Neuronal stem cell (in vitro differentiated cells): ENCODE measurements around the gene TDRD9.

Experiments used
- DNase-seq: peaks from one replicate; pipeline ENCODE4 v3.0.0-alpha.2; 2013; ENCODE audit warnings: low spot score
- H2AFZ ChIP-seq: one replicate; pipeline ENCODE4 v1.6.1; 2013; ENCODE audit warnings: mild to moderate bottlenecking, low read length, inconsistent platforms
- H2AK5ac ChIP-seq: 2 replicates; pipeline ENCODE4 v1.6.1; 2013; ENCODE audit warnings: low read depth, mild to moderate bottlenecking, inconsistent platforms, low read length, moderate library complexity, mixed read lengths
- H2BK120ac ChIP-seq: 2 replicates; pipeline ENCODE4 v1.6.1; 2013; ENCODE audit warnings: low read depth, mild to moderate bottlenecking, inconsistent platforms, low read length, moderate library complexity, mixed read lengths
- H2BK12ac ChIP-seq: one replicate; pipeline ENCODE4 v1.6.1; 2013; ENCODE audit warnings: low read length, inconsistent platforms
- H2BK15ac ChIP-seq: 2 replicates; pipeline ENCODE4 v1.6.1; 2013; ENCODE audit warnings: mild to moderate bottlenecking, low read length, inconsistent platforms, mixed read lengths
- H2BK5ac ChIP-seq: one replicate; pipeline ENCODE4 v1.6.1; 2013; ENCODE audit warnings: inconsistent platforms, mild to moderate bottlenecking, low read length, moderate library complexity
- H3K14ac ChIP-seq: one replicate; pipeline ENCODE4 v1.6.1; 2013; ENCODE audit warnings: low read length, inconsistent platforms
- H3K18ac ChIP-seq: 2 replicates; pipeline ENCODE4 v1.6.1; 2013; ENCODE audit warnings: low read length, inconsistent platforms
- H3K23ac ChIP-seq: 2 replicates; pipeline ENCODE4 v1.6.1; 2013; ENCODE audit warnings: low read depth, mild to moderate bottlenecking, mixed read lengths, low read length, inconsistent platforms; ENCODE audit not compliant: poor library complexity
- H3K27ac ChIP-seq: replicated peaks from 3 replicates; pipeline ENCODE4 v1.5.1; 2013; ENCODE audit warnings: low read length, inconsistent platforms
- H3K27me3 ChIP-seq, 3 experiments: 2 replicates each; pipeline ENCODE4 v1.6.1; 2013; ENCODE audit warnings: low read length in 3 of 3, mild to moderate bottlenecking in 2 of 3, inconsistent platforms in 1 of 3, low read depth in 1 of 3, mixed read lengths in 1 of 3, moderate library complexity in 1 of 3; ENCODE audit not compliant: control insufficient read depth in 3 of 3, insufficient read depth in 3 of 3
- H3K36me3 ChIP-seq, 2 donors: replicated peaks in 1 of 2; 2 replicates each; pipeline ENCODE4 v1.6.1; 2013; ENCODE audit warnings: low read length in 2 of 2; ENCODE audit not compliant: control insufficient read depth in 2 of 2, insufficient read depth in 2 of 2
- H3K4ac ChIP-seq: 2 replicates; pipeline ENCODE4 v1.6.1; 2013; ENCODE audit warnings: inconsistent platforms, mild to moderate bottlenecking, low read length, moderate library complexity
- H3K4me1 ChIP-seq, 2 donors: 1 replicate in 1 of 2; 2 replicates in 1 of 2; pipeline ENCODE4 v1.6.1; 2013; ENCODE audit warnings: low read length in 2 of 2, low read depth in 1 of 2; ENCODE audit not compliant: control insufficient read depth in 2 of 2, insufficient read depth in 1 of 2
- H3K4me2 ChIP-seq: one replicate; pipeline ENCODE4 v1.6.1; 2013; ENCODE audit warnings: mild to moderate bottlenecking, low read length, inconsistent platforms; ENCODE audit not compliant: insufficient read depth, poor library complexity, severe bottlenecking
- H3K4me3 ChIP-seq, 2 donors: 2 replicates each; pipeline ENCODE4 v1.5.1; 2013; ENCODE audit warnings: low read length in 2 of 2, mild to moderate bottlenecking in 2 of 2, inconsistent platforms in 1 of 2, moderate library complexity in 1 of 2
- H3K79me1 ChIP-seq: one replicate; pipeline ENCODE4 v1.6.1; 2013; ENCODE audit warnings: low read depth, mild to moderate bottlenecking, inconsistent platforms, low read length, moderate library complexity
- H3K9ac ChIP-seq: one replicate; pipeline ENCODE4 v1.6.1; 2013; ENCODE audit warnings: mild to moderate bottlenecking, low read depth, low read length, inconsistent platforms; ENCODE audit not compliant: poor library complexity
- H3K9me3 ChIP-seq, 2 donors: replicated peaks in 1 of 2; 2 replicates each; pipeline versions ENCODE3 to v1.6.1; 2013; ENCODE audit warnings: low read length in 2 of 2, mild to moderate bottlenecking in 2 of 2, inconsistent platforms in 1 of 2, low read depth in 1 of 2, mixed read lengths in 1 of 2, moderate library complexity in 1 of 2; ENCODE audit not compliant: control insufficient read depth in 2 of 2, insufficient read depth in 1 of 2
- H4K8ac ChIP-seq: one replicate; pipeline ENCODE4 v1.6.1; 2013; ENCODE audit warnings: low read depth, mild to moderate bottlenecking, inconsistent platforms, low read length, moderate library complexity
- H4K91ac ChIP-seq: one replicate; pipeline ENCODE4 v1.6.1; 2013; ENCODE audit warnings: low read length, low read depth, mild to moderate bottlenecking, inconsistent platforms; ENCODE audit not compliant: poor library complexity
- WGBS, 2 donors: extraction: QIAGEN DNeasy Blood & Tissue Kit; methylation state at CpG; one replicate each; pipeline ENCODE4 v1.1.7; 2013; ENCODE audit warnings: missing lambda C conversion rate in 2 of 2, mixed read lengths in 1 of 2; ENCODE audit not compliant: insufficient read length in 2 of 2, insufficient replicate concordance in 1 of 2; ENCODE audit errors: extremely low coverage in 2 of 2; 5-methylcytosine and 5-hydroxymethylcytosine counted together

TDRD9 gene

DNA sequence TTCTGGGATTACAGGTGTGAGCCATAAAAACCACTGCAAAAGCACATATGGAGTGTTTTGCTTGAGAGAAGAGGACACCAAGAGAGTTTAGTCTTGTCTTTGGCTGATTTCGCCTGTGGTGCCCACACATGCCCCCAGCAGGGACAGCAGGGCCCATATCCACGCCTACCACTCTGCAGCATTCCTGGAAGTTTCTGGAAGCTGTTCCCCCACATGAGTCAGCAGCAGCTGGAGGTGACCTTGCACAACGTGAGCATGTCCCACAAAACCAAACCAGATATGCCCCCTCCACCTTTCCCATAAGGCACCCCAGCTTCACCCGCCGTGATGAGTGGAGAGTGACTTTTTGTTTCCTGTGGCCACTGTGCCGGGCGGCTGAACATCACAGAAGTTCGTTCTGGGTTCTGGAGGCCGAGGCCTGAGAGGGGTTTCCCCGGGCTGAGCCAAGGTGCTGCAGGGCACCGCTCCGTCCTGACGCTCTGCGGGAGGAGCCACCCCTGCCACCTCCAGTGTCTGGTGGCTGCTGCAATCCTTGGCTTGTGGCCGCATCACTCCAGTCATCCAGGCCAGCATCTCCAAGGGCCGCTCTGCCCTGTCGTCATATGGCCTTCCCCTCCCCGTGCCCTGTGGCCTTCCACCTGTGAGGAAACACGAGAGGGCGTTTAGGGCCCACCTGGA, 162.0 kb downstream of the TDRD9 start:
- Histone ChIP-seq H2BK15ac (no peak overlapping the region), H3K79me1 (no peaks in the 10 kb centered on the region), H3K36me3 (no peaks in the 10 kb centered on the region), H3K23ac (no peak overlapping the region), H2BK5ac (no peak overlapping the region), H4K8ac (no peak overlapping the region), H3K9me3 (peaks cover 0 to 2% of the 10 kb centered on the region in 2 donors), H3K9ac (peak overlapping the region; percentile 60), H3K18ac (no peak overlapping the region), H2AFZ (no peak overlapping the region), H3K4me1 (peaks cover 0 to 5% of the 10 kb centered on the region in 2 donors), H2AK5ac (peak overlapping the region; percentile 75), H3K4ac (peak overlapping the region; percentile 53), H3K27me3 (peaks cover 0 to 34% (median 0%) of the 10 kb centered on the region in 3 experiments), H2BK12ac (peak overlapping the region; percentile 84), H3K27ac (no peak overlapping the region), H3K4me3 (no peak overlapping the region), H4K91ac (no peak overlapping the region), H3K14ac (peak overlapping the region; percentile 56), H3K4me2 (no peak overlapping the region), H2BK120ac (peak overlapping the region; percentile 91)
- no CpG with 5 or more reads among the region's 20 CpGs for WGBS, 2 donors
- no peak for DNase-seq

DNA sequence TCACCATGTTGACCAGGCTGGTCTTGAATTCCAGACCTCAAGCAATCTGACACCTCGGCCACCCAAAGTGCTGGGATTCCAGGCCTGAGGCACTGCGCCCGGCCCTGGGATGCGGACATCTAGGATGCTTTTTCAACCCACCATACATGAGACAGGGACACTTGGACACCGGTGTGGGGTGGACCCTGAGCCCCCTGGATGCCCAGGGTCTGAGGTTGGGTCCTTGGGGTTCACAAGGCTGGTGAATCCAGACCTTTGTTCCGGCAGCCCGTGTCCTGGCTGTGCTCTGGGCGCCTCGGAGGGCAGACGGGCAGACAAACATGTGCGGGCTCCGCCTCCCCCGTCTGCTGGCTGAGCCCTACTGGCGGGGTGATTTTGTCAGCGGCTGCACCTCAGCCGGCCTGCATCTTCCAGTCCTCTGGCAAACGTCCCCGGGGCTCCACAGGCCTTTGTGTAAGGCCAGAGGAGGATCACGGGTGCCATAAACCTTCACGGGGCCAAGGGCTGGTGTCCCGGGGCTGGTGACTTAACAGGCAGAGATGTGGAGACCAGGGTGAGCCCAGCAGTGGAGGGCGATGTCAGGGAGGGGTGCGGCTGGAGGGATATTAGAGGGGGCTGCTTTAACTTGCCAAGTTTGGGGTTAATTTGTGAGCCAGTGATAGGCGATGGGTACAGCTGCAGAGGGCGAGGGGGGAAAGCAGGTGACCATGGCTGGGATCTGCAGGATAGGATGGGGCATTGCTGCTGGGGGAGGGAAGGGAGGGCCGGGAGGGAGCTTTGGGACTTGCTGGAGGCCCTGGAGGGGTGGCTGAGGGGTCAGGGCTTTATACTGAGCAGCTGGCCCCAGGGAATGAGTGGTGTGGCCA, 163.0 kb downstream of the TDRD9 start:
- no peaks in the 10 kb centered on the region for H3K36me3 ChIP-seq
- peaks cover 0 to 2% of the 10 kb centered on the region in 2 donors for H3K9me3 ChIP-seq
- H4K8ac ChIP-seq: no peak overlapping the region
- H3K79me1 ChIP-seq: peaks cover 3% of the 10 kb centered on the region
- H2AK5ac ChIP-seq: peak overlapping the region; percentile 90
- H3K23ac ChIP-seq: no peak overlapping the region
- no peak overlapping the region for H3K14ac ChIP-seq
- H3K27ac ChIP-seq: no peak overlapping the region
- H3K4me1 ChIP-seq: peaks cover 0 to 5% of the 10 kb centered on the region in 2 donors
- H3K18ac ChIP-seq: peak overlapping the region; percentile 83
- peaks cover 0 to 30% (median 0%) of the 10 kb centered on the region in 3 experiments for H3K27me3 ChIP-seq
- no peak overlapping the region for H4K91ac ChIP-seq
- peak overlapping the region; percentile 1 for H2BK15ac ChIP-seq
- no peak for DNase-seq
- H3K4ac ChIP-seq: no peak overlapping the region
- H2BK12ac ChIP-seq: no peak overlapping the region
- no peak overlapping the region for H2AFZ ChIP-seq
- WGBS, 2 donors: no CpG with 5 or more reads among the region's 26 CpGs
- no peak overlapping the region for H3K4me3 ChIP-seq
- H3K4me2 ChIP-seq: no peak overlapping the region
- H2BK120ac ChIP-seq: peak overlapping the region; percentile 31
- H3K9ac ChIP-seq: no peak overlapping the region
- peak overlapping the region; percentile 48 for H2BK5ac ChIP-seq

- no peak overlapping the region for H3K4me3 ChIP-seq
- H3K4ac ChIP-seq: peak overlapping the region; percentile 8
- no peak overlapping the region for H3K23ac ChIP-seq
- no peak overlapping the region for H4K8ac ChIP-seq
- peak overlapping the region; percentile 31 for H2BK120ac ChIP-seq
- H3K4me2 ChIP-seq: no peak overlapping the region
- peaks cover 0 to 23% (median 0%) of the 10 kb centered on the region in 3 experiments for H3K27me3 ChIP-seq
- no peak overlapping the region for H2BK12ac ChIP-seq
- peak overlapping the region; percentile 71 for H2BK15ac ChIP-seq
- peaks cover 0 to 2% of the 10 kb centered on the region in 2 donors for H3K9me3 ChIP-seq
- H2AK5ac ChIP-seq: peak overlapping the region; percentile 90
- peak overlapping the region; percentile 14 for H3K14ac ChIP-seq
- no peak overlapping the region for H4K91ac ChIP-seq
- no peak overlapping the region for H2AFZ ChIP-seq
- H3K27ac ChIP-seq: no peak overlapping the region
- no CpG with 5 or more reads among the region's 23 CpGs for WGBS, 2 donors
- peaks cover 0 to 5% of the 10 kb centered on the region in 2 donors for H3K4me1 ChIP-seq
- DNase-seq: no peak
- H3K9ac ChIP-seq: no peak overlapping the region
- H3K36me3 ChIP-seq: no peaks in the 10 kb centered on the region
- H2BK5ac ChIP-seq: peak overlapping the region; percentile 48
- peaks cover 3% of the 10 kb centered on the region for H3K79me1 ChIP-seq
- H3K18ac ChIP-seq: peak overlapping the region; percentile 19
Observed at GRCh38 chr14:104091927-104092771, 163.9 kb downstream of the TDRD9 start.
